ENCODE measurements around the gene MYL3. TPM values are rescaled to one million over a fixed set of nuclear protein-coding genes. Genes with fewer than 3 reads are reported as not detected.

Gene MYL3
- total RNA-seq, 1 experiment from 2014 or later = not detected

- H3F3A ChIP-seq (ENCODE audit: low read length, unreplicated experiment) = no peaks in the 10 kb centered on the region
- H3K9me3 ChIP-seq (ENCODE audit: low read length) = no peaks in the 10 kb centered on the region
- no peak overlapping the region for H3K9ac ChIP-seq (ENCODE audit: low read length)
- H4K20me1 ChIP-seq (ENCODE audit: low read length) = no peaks in the 10 kb centered on the region
- intact Hi-C loops (cut with micrococcal nuclease) = no loop called here
- no peak for DNase-seq
- H3K9me2 ChIP-seq (replicated peaks; ENCODE audit: low read length) = no peaks in the 10 kb centered on the region
- no peak overlapping the region for H3K4me2 ChIP-seq (ENCODE audit: low read length)
- no peak overlapping the region for H3K4me3 ChIP-seq (ENCODE audit: low read length)
- no peak overlapping the region for H2AFZ ChIP-seq (ENCODE audit: low read length)
- ChIA-PET POLR2A (ENCODE audit: unreplicated experiment) (no interaction called here), CTCF (no interaction called here)
- no TSS peak for BruUV-seq (replicated peaks)
- no peak for ATAC-seq
- no peaks in the 10 kb centered on the region for H3K36me3 ChIP-seq (ENCODE audit: low read depth, low read length)
- TF ChIP-seq EZH2phosphoT487 (IDR thresholded peaks at IDR 0.05; ENCODE audit: borderline replicate concordance, low read length) (no peak), CTCF (conservative IDR thresholded peaks at IDR 0.05; ENCODE audit: low read depth, low read length) (no peak)
- peaks cover 9% of the 10 kb centered on the region for H3K4me1 ChIP-seq (ENCODE audit: insufficient read depth, low read length)
- no peaks in the 10 kb centered on the region for H3K79me2 ChIP-seq (ENCODE audit: low read length)
- H3K27me3 ChIP-seq (ENCODE audit: low read length) = no peaks in the 10 kb centered on the region
- no peak overlapping the region for H3K27ac ChIP-seq (ENCODE audit: low read length)
These were observed 36.7 kb upstream of the MYL3 start for GRCh38 chr3:46900007-46900292.

GRCh38 chr3:46899151-46900006 is 36.1 kb upstream of the MYL3 start:
- ChIA-PET CTCF (no interaction called here), POLR2A (ENCODE audit: unreplicated experiment) (no interaction called here)
- no TSS peak for BruUV-seq (replicated peaks)

More at GRCh38 chr3:46899151-46900006, 36.1 kb upstream of the MYL3 start:
- H3K9me2 ChIP-seq (replicated peaks; ENCODE audit: low read length) = no peaks in the 10 kb centered on the region
- ATAC-seq = no peak
- no peak overlapping the region for H3K4me2 ChIP-seq (ENCODE audit: low read length)
- intact Hi-C loops (cut with micrococcal nuclease) = no loop called here
- H2AFZ ChIP-seq (ENCODE audit: low read length) = no peak overlapping the region
- no peak for TF ChIP-seq EZH2phosphoT487 (IDR thresholded peaks at IDR 0.05; ENCODE audit: borderline replicate concordance, low read length)
- TF ChIP-seq CTCF (conservative IDR thresholded peaks at IDR 0.05; ENCODE audit: low read depth, low read length) = no peak
- no peak for TF ChIP-seq EZH2 (IDR thresholded peaks at IDR 0.05; ENCODE audit: low read length, unreplicated experiment)
- H3F3A ChIP-seq (ENCODE audit: low read length, unreplicated experiment) = no peaks in the 10 kb centered on the region
- no peak overlapping the region for H3K9ac ChIP-seq (ENCODE audit: low read length)
- H4K20me1 ChIP-seq (ENCODE audit: low read length) = no peaks in the 10 kb centered on the region
- no peak overlapping the region for H3K4me3 ChIP-seq (ENCODE audit: low read length)
- no peaks in the 10 kb centered on the region for H3K79me2 ChIP-seq (ENCODE audit: low read length)
- no peaks in the 10 kb centered on the region for H3K9me3 ChIP-seq (ENCODE audit: low read length)
- H3K4me1 ChIP-seq (ENCODE audit: insufficient read depth, low read length) = peaks cover 9% of the 10 kb centered on the region
- H3K27ac ChIP-seq (ENCODE audit: low read length) = no peak overlapping the region
- DNase-seq = no peak
- no peaks in the 10 kb centered on the region for H3K36me3 ChIP-seq (ENCODE audit: low read depth, low read length)
- no peaks in the 10 kb centered on the region for H3K27me3 ChIP-seq (ENCODE audit: low read length)
